ENCODE measurements around the gene PNPT1.

Gene PNPT1

GRCh38 chr2:55693181-55694125, at the start of gene PNPT1:
Gene PNPT1, minus strand, starts transcription at chr2:55693844. Its CDS starts 21 bp downstream, at chr2:55693823.
- peak; percentile 30; the same call in 1 of the 2 replicates for TF ChIP-seq NFIC (IDR thresholded peaks at IDR 0.05)
- peak; percentile 74 for TF ChIP-seq CEBPB (IDR thresholded peaks at IDR 0.05)
- peak; percentile 90 for TF ChIP-seq TAF1 (IDR thresholded peaks at IDR 0.05; ENCODE audit: low read depth)
- TF ChIP-seq EGR1 (IDR thresholded peaks at IDR 0.05): no peak
- no peak for TF ChIP-seq CREB1 (IDR thresholded peaks at IDR 0.05; ENCODE audit: low read depth)
- peak; percentile 32; the same call in 1 of the 2 replicates for TF ChIP-seq EP300 (IDR thresholded peaks at IDR 0.05; ENCODE audit: borderline replicate concordance)
- TF ChIP-seq RAD21 (IDR thresholded peaks at IDR 0.05; ENCODE audit: low read depth): no peak
- TF ChIP-seq USF1 (IDR thresholded peaks at IDR 0.05): peak; percentile 90
- TF ChIP-seq TEAD4 (IDR thresholded peaks at IDR 0.05): no peak
- TF ChIP-seq YY1 (IDR thresholded peaks at IDR 0.05; ENCODE audit: low read depth): peak; percentile 99
- peak; percentile 24; the same call in 1 of the 2 replicates for TF ChIP-seq FOXM1 (IDR thresholded peaks at IDR 0.05; ENCODE audit: borderline replicate concordance, low read depth)
- TF ChIP-seq TCF12 (IDR thresholded peaks at IDR 0.05; ENCODE audit: low read depth): 0 out of 2 replicates have a peak, but pooled peaks have one; percentile 40
- no peak for TF ChIP-seq ZBTB7A (IDR thresholded peaks at IDR 0.05; ENCODE audit: low read depth)
- TF ChIP-seq REST (IDR thresholded peaks at IDR 0.05; ENCODE audit: low read depth): no peak
- TF ChIP-seq MAX (IDR thresholded peaks at IDR 0.05): peak; percentile 99

- TF ChIP-seq EGR1 (IDR thresholded peaks at IDR 0.05) (no peak), NFIC (IDR thresholded peaks at IDR 0.05) (no peak), TEAD4 (IDR thresholded peaks at IDR 0.05) (no peak), FOXM1 (IDR thresholded peaks at IDR 0.05; ENCODE audit: borderline replicate concordance, low read depth) (no peak), TCF12 (IDR thresholded peaks at IDR 0.05; ENCODE audit: low read depth) (no peak), USF1 (IDR thresholded peaks at IDR 0.05) (no peak), ZBTB7A (IDR thresholded peaks at IDR 0.05; ENCODE audit: low read depth) (no peak), TAF1 (IDR thresholded peaks at IDR 0.05; ENCODE audit: low read depth) (no peak), REST (IDR thresholded peaks at IDR 0.05; ENCODE audit: low read depth) (no peak), YY1 (IDR thresholded peaks at IDR 0.05; ENCODE audit: low read depth) (no peak), CEBPB (IDR thresholded peaks at IDR 0.05) (no peak)
Observed at GRCh38 chr2:55742996-55743395, 49.4 kb upstream of the PNPT1 start.

- TF ChIP-seq YY1 (IDR thresholded peaks at IDR 0.05; ENCODE audit: low read depth) (no peak), RAD21 (IDR thresholded peaks at IDR 0.05; ENCODE audit: low read depth) (no peak), REST (IDR thresholded peaks at IDR 0.05; ENCODE audit: low read depth) (no peak), EP300 (IDR thresholded peaks at IDR 0.05; ENCODE audit: borderline replicate concordance) (no peak), TEAD4 (IDR thresholded peaks at IDR 0.05) (no peak), CREB1 (IDR thresholded peaks at IDR 0.05; ENCODE audit: low read depth) (no peak), CEBPB (IDR thresholded peaks at IDR 0.05) (no peak), NFIC (IDR thresholded peaks at IDR 0.05) (no peak)
Observed at GRCh38 chr2:55734726-55735125, 41.1 kb upstream of the PNPT1 start.

GRCh38 chr2:55733335-55733734, 39.7 kb upstream of the PNPT1 start:
- TF ChIP-seq ZBTB7A (IDR thresholded peaks at IDR 0.05; ENCODE audit: low read depth): no peak
